SK-N-SH (cell line): Measurements from ENCODE around the gene ALDOB. TPM values are rescaled to one million over a fixed set of nuclear protein-coding genes. Genes with fewer than 3 reads are reported as not detected.

Source experiments
- CTCF ChIA-PET: fragments of 300-600, 350-600 bp; formaldehyde crosslinking; extraction: SDS; loops from one replicate; lab custom pipeline; 2021; lab: Yijun Ruan, JAX
- POLR2A ChIA-PET: fragments of 350-600 bp; sonication (Branson Sonifier 250); formaldehyde crosslinking; extraction: SDS; loops from one replicate; lab custom pipeline; 2020; ENCODE audit warnings: antibody characterized with exemption, inconsistent platforms; lab: Yijun Ruan, JAX
- DNase-seq: peaks from one replicate; pipeline ENCODE4 v3.0.0; 2012
- H2AFZ ChIP-seq: fragments of 200-600 bp; sonication (generic); 2 replicates; pipeline ENCODE4 v1.8.1; 2016; ENCODE audit warnings: antibody characterized with exemption, mild to moderate bottlenecking, low read depth
- H3F3A ChIP-seq: fragments of 200-600 bp; sonication (generic); replicated peaks from 2 replicates; pipeline ENCODE3; 2016; ENCODE audit warnings: antibody characterized with exemption, mild to moderate bottlenecking; ENCODE audit not compliant: insufficient read depth
- H3K27ac ChIP-seq, 2 experiments: fragments of 200-500 bp in 1 of 2; fragments of 200-600 bp in 1 of 2; sonication (Bioruptor generic) in 1 of 2; sonication (generic), shearing (Covaris generic) in 1 of 2; 2 replicates each; pipeline versions ENCODE4 v1.5.1 to v1.6.1; 2014 to 2016; ENCODE audit warnings: low read depth in 2 of 2, inconsistent platforms in 1 of 2, low read length in 1 of 2, mild to moderate bottlenecking in 1 of 2, mixed read lengths in 1 of 2
- H3K27me3 ChIP-seq: fragments of 200-600 bp; sonication (generic), shearing (Covaris generic); 2 replicates; pipeline ENCODE4 v1.6.1; 2016; ENCODE audit warnings: mixed run types; ENCODE audit not compliant: insufficient read depth
- H3K36me3 ChIP-seq, 2 experiments: fragments of 200-500 bp in 1 of 2; fragments of 200-600 bp in 1 of 2; sonication (Bioruptor generic) in 1 of 2; sonication (generic) in 1 of 2; replicated peaks in 1 of 2; 2 replicates each; pipeline versions ENCODE3 to v1.5.1; 2014 to 2016; ENCODE audit warnings: low read length in 1 of 2, mild to moderate bottlenecking in 1 of 2; ENCODE audit not compliant: insufficient read depth in 2 of 2, control insufficient read depth in 1 of 2
- H3K4me1 ChIP-seq, 2 experiments: fragments of 200-500 bp in 1 of 2; fragments of 200-600 bp in 1 of 2; sonication (Bioruptor generic) in 1 of 2; sonication (generic), shearing (Covaris generic) in 1 of 2; 2 replicates each; pipeline versions ENCODE4 v1.5.1 to v1.6.1; 2014 to 2016; ENCODE audit warnings: low read depth in 1 of 2, low read length in 1 of 2, mixed run types in 1 of 2; ENCODE audit not compliant: insufficient read depth in 2 of 2, control insufficient read depth in 1 of 2
- H3K4me2 ChIP-seq: fragments of 200-600 bp; sonication (generic), shearing (Covaris generic); 2 replicates; pipeline ENCODE4 v1.6.1; 2017; ENCODE audit warnings: mixed run types
- H3K4me3 ChIP-seq, 2 experiments: fragments of 200-500 bp in 1 of 2; fragments of 200-600 bp in 1 of 2; sonication (Bioruptor generic) in 1 of 2; sonication (generic), shearing (Covaris generic) in 1 of 2; 2 replicates each; pipeline versions ENCODE4 v1.5.1 to v1.8.1; 2014 to 2016; ENCODE audit warnings: low read depth in 2 of 2, inconsistent platforms in 1 of 2, low read length in 1 of 2, mild to moderate bottlenecking in 1 of 2, mixed read lengths in 1 of 2, moderate library complexity in 1 of 2
- H3K79me2 ChIP-seq: fragments of 200-600 bp; sonication (generic); 2 replicates; pipeline ENCODE4 v1.8.1; 2017; ENCODE audit warnings: mild to moderate bottlenecking; ENCODE audit not compliant: insufficient read depth
- H3K9ac ChIP-seq: fragments of 200-600 bp; sonication (generic); 2 replicates; pipeline ENCODE4 v1.6.1; 2017; ENCODE audit warnings: mixed run types
- H3K9me2 ChIP-seq: fragments of 200-600 bp; sonication (generic); 2 replicates; pipeline ENCODE4 v1.6.1; 2017; ENCODE audit warnings: mixed run types
- H3K9me3 ChIP-seq: fragments of 200-600 bp; sonication (generic); 2 replicates; pipeline ENCODE4 v1.6.1; 2017; ENCODE audit warnings: mixed run types, mild to moderate bottlenecking, moderate library complexity
- H4K20me1 ChIP-seq: fragments of 200-600 bp; sonication (generic); 2 replicates; pipeline ENCODE4 v1.6.1; 2017; ENCODE audit warnings: mild to moderate bottlenecking, mixed run types; ENCODE audit not compliant: insufficient read depth
- CHD2 ChIP-seq: fragments of 150-350 bp; IDR thresholded peaks from 2 replicates; pipeline ENCODE4 v1.6.1; 2018; ENCODE audit warnings: low read length; ENCODE audit not compliant: partially characterized antibody
- EZH2phosphoT487 ChIP-seq: fragments of 200-600 bp; sonication (generic); IDR thresholded peaks from 2 replicates; pipeline ENCODE4 v1.6.1; 2017; ENCODE audit warnings: low read depth, mixed run types, mild to moderate bottlenecking, antibody characterized with exemption, moderate library complexity, borderline replicate concordance
- GABPA ChIP-seq: IDR thresholded peaks from 2 replicates; pipeline ENCODE4 v1.4.0; 2012; ENCODE audit warnings: low read depth, mild to moderate bottlenecking
- JUND ChIP-seq: IDR thresholded peaks from 2 replicates; pipeline ENCODE4 v1.4.0; 2012
- MAX ChIP-seq: IDR thresholded peaks from 2 replicates; pipeline ENCODE4 v1.4.0; 2012; ENCODE audit warnings: low read depth
- MEF2A ChIP-seq: IDR thresholded peaks from 2 replicates; pipeline ENCODE4 v1.4.0; 2012; ENCODE audit warnings: low read depth, borderline replicate concordance
- NRF1 ChIP-seq: IDR thresholded peaks from 2 replicates; pipeline ENCODE4 v1.6.1; 2012; ENCODE audit warnings: low read depth, mild to moderate bottlenecking, low read length
- RCOR1 ChIP-seq: fragments of 150-350 bp; IDR thresholded peaks from 2 replicates; pipeline ENCODE4 v1.6.1; 2017; ENCODE audit warnings: antibody characterized with exemption, low read length
- RXRA ChIP-seq: IDR thresholded peaks from 2 replicates; pipeline ENCODE4 v1.4.0; 2012; ENCODE audit warnings: low read depth, mild to moderate bottlenecking, borderline replicate concordance
- TAF1 ChIP-seq: IDR thresholded peaks from 2 replicates; pipeline ENCODE4 v1.6.1; 2012; ENCODE audit warnings: low read depth, mild to moderate bottlenecking, low read length, moderate library complexity, borderline replicate concordance
- TCF12 ChIP-seq: IDR thresholded peaks from 2 replicates; pipeline ENCODE4 v1.4.0; 2012
- TEAD4 ChIP-seq: IDR thresholded peaks from 2 replicates; pipeline ENCODE4 v1.4.0; 2012; ENCODE audit warnings: mild to moderate bottlenecking, borderline replicate concordance; ENCODE audit not compliant: insufficient read depth
- USF1 ChIP-seq: IDR thresholded peaks from 2 replicates; pipeline ENCODE4 v1.4.0; 2012; ENCODE audit warnings: low read depth, borderline replicate concordance
- USF2 ChIP-seq: fragments of 150-350 bp; IDR thresholded peaks from 2 replicates; pipeline ENCODE4 v1.6.1; 2017; ENCODE audit warnings: antibody characterized with exemption, low read length, low read depth, borderline replicate concordance
- YY1 ChIP-seq: IDR thresholded peaks from 2 replicates; pipeline ENCODE4 v1.4.0; 2012; ENCODE audit warnings: low read depth, mild to moderate bottlenecking
- ZBTB33 ChIP-seq: IDR thresholded peaks from 2 replicates; pipeline ENCODE4 v1.4.0; 2012; ENCODE audit warnings: low read depth, borderline replicate concordance
- WGBS: methylation state at CpG from one replicate; pipeline ENCODE4 v1.1.6; 2017; ENCODE audit warnings: low lambda C conversion rate; 5-methylcytosine and 5-hydroxymethylcytosine counted together
- polyA plus RNA-seq, 3 experiments: library from polyadenylated mRNA; depleted of rRNA; stranded (reverse); fragments of >200 nt; gene quantifications; 2 replicates each; pipeline ENCODE4 v1.2.3, GENCODE V29; 2012

The ALDOB gene
- polyA plus RNA-seq, 1 of the 3 experiments (the other 2 are of a cell fraction): not detected

GRCh38 chr9:101432740-101433139 lies 2.8 kb downstream of the ALDOB start:
- no peak for DNase-seq
- Histone ChIP-seq H3K27me3 (no peaks in the 10 kb centered on the region; the same call in 1 of the 2 replicates), H3F3A (no peaks in the 10 kb centered on the region), H3K9me3 (no peaks in the 10 kb centered on the region), H3K4me2 (no peak overlapping the region), H2AFZ (no peak overlapping the region), H4K20me1 (no peaks in the 10 kb centered on the region), H3K4me1 (no peaks in the 10 kb centered on the region; a peak in 1 of 4 replicates), H3K4me3 (no peak overlapping the region), H3K27ac (no peak overlapping the region), H3K36me3 (no peaks in the 10 kb centered on the region), H3K79me2 (no peaks in the 10 kb centered on the region), H3K9me2 (no peaks in the 10 kb centered on the region), H3K9ac (no peak overlapping the region)
- TF ChIP-seq EZH2phosphoT487 (no peak), MAX (no peak), MEF2A (no peak), TCF12 (no peak), RCOR1 (no peak), RXRA (no peak), USF1 (no peak), GABPA (no peak), NRF1 (no peak), TAF1 (no peak), USF2 (no peak), YY1 (no peak), ZBTB33 (no peak), JUND (no peak), CHD2 (no peak)
- WGBS: 67% methylated on average over 1 of the region's 1 CpG
- ChIA-PET CTCF (interaction anchor here (1.9 to 3.0 kb wide), 3 partner anchors 16 to 98 kb away, joined by 10 to 20 read pairs (median 11); no protein-coding TSS in a partner anchor), POLR2A (no interaction called here)

- H2AFZ ChIP-seq: no peak overlapping the region
- CTCF ChIA-PET: interaction anchor here (1.9 to 3.0 kb wide), 3 partner anchors 17 to 98 kb away, joined by 10 to 20 read pairs (median 11); no protein-coding TSS in a partner anchor
- no peaks in the 10 kb centered on the region for H3K9me2 ChIP-seq
- H3K79me2 ChIP-seq: no peaks in the 10 kb centered on the region
- no peaks in the 10 kb centered on the region; the same call in 1 of the 2 replicates for H3K27me3 ChIP-seq
- no peaks in the 10 kb centered on the region for H3K36me3 ChIP-seq
- POLR2A ChIA-PET: no interaction called here
- H3F3A ChIP-seq: no peaks in the 10 kb centered on the region
- no peak overlapping the region for H3K4me2 ChIP-seq
- H3K4me1 ChIP-seq: no peaks in the 10 kb centered on the region; a peak in 1 of 4 replicates
- H3K27ac ChIP-seq: no peak overlapping the region
- no peak overlapping the region for H3K9ac ChIP-seq
- no peaks in the 10 kb centered on the region for H4K20me1 ChIP-seq
- no peak overlapping the region for H3K4me3 ChIP-seq
- TF ChIP-seq TEAD4: no peak
- no peak for TF ChIP-seq RCOR1
- TF ChIP-seq MAX: no peak
- TF ChIP-seq TCF12: no peak
- TF ChIP-seq CHD2: no peak
- DNase-seq: no peak
- H3K9me3 ChIP-seq: no peaks in the 10 kb centered on the region
Observed at GRCh38 chr9:101432171-101432570, 3.4 kb downstream of the ALDOB start.
